Measurements from ENCODE around the gene WDR17. TPM values are rescaled to one million over a fixed set of nuclear protein-coding genes. Genes with fewer than 3 reads are reported as not detected.
A peak's percentile ranks its signal among the peaks of the same experiment; 100 is the strongest.

WDR17 gene
- total and polyA plus RNA-seq, 4 donors, result 0.81 to 7.5 (median 3.1) TPM

GRCh38 chr4:176064539-176064938, 1.1 kb upstream of the WDR17 start:
- no peaks in the 10 kb centered on the region for H3K36me3 ChIP-seq (ENCODE audit: control insufficient read depth in 4 of 4, insufficient read depth in 4 of 4, low read length in 4 of 4)
- WGBS, 2 donors, result 91 to 96% methylated on average over 2 of the region's 2 CpGs

GRCh38 chr4:176066757-176067156, 1.1 kb downstream of the WDR17 start:
- no peak for ATAC-seq (ENCODE audit: insufficient read depth, low FRiP score)
- Histone ChIP-seq H3K27ac (ENCODE audit: low read depth in 1 of 2, low read length in 1 of 2) (no peak overlapping the region), H3K9ac (ENCODE audit: insufficient read depth in 1 of 2, low read length in 2 of 2) (no peak overlapping the region), H3K36me3 (ENCODE audit: control insufficient read depth in 4 of 4, insufficient read depth in 4 of 4, low read length in 4 of 4) (no peaks in the 10 kb centered on the region), H3K9me3 (ENCODE audit: control insufficient read depth in 4 of 4, insufficient read depth in 3 of 4, low read length in 3 of 4) (no peaks in the 10 kb centered on the region), H3K27me3 (ENCODE audit: control insufficient read depth in 3 of 3, insufficient read depth in 3 of 3, low read length in 2 of 3) (no peaks in the 10 kb centered on the region), H3K4me3 (no peak overlapping the region), H3K4me1 (ENCODE audit: control insufficient read depth in 5 of 5, insufficient read depth in 5 of 5, low read length in 5 of 5) (peaks cover 0 to 8% (median 0%) of the 10 kb centered on the region in 5 donors)
- WGBS, 2 donors, result 83 to 85% methylated on average over 6 of the region's 6 CpGs
- TF ChIP-seq CTCF (IDR thresholded peaks at IDR 0.05; ENCODE audit: control extremely low read depth, extremely low read depth), result no peak
- DNase-seq, result peak in 1 of 3 donors; percentile 8

More at GRCh38 chr4:176064539-176064938, 1.1 kb upstream of the WDR17 start:
- Histone ChIP-seq H3K4me1 (ENCODE audit: control insufficient read depth in 5 of 5, insufficient read depth in 5 of 5, low read length in 5 of 5) (peaks cover 0 to 8% (median 0%) of the 10 kb centered on the region in 5 donors), H3K27ac (ENCODE audit: low read depth in 1 of 2, low read length in 1 of 2) (no peak overlapping the region), H3K4me3 (no peak overlapping the region), H3K9me3 (ENCODE audit: control insufficient read depth in 4 of 4, insufficient read depth in 3 of 4, low read length in 3 of 4) (no peaks in the 10 kb centered on the region), H3K27me3 (ENCODE audit: control insufficient read depth in 3 of 3, insufficient read depth in 3 of 3, low read length in 2 of 3) (no peaks in the 10 kb centered on the region), H3K9ac (ENCODE audit: insufficient read depth in 1 of 2, low read length in 2 of 2) (no peak overlapping the region)
- DNase-seq, result no peak
- TF ChIP-seq CTCF (IDR thresholded peaks at IDR 0.05; ENCODE audit: control extremely low read depth, extremely low read depth), result no peak
- ATAC-seq (ENCODE audit: insufficient read depth, low FRiP score), result no peak

- H3K4me3 ChIP-seq, result no peak overlapping the region
- no peak for TF ChIP-seq CTCF (IDR thresholded peaks at IDR 0.05; ENCODE audit: control extremely low read depth, extremely low read depth)
- H3K27me3 ChIP-seq (ENCODE audit: control insufficient read depth in 3 of 3, insufficient read depth in 3 of 3, low read length in 2 of 3), result no peaks in the 10 kb centered on the region
- H3K36me3 ChIP-seq (ENCODE audit: control insufficient read depth in 4 of 4, insufficient read depth in 4 of 4, low read length in 4 of 4), result no peaks in the 10 kb centered on the region
- no peaks in the 10 kb centered on the region for H3K4me1 ChIP-seq (ENCODE audit: control insufficient read depth in 5 of 5, insufficient read depth in 5 of 5, low read length in 5 of 5)
- ATAC-seq (ENCODE audit: insufficient read depth, low FRiP score) (no peak), DNase-seq (no peak)
- no peaks in the 10 kb centered on the region for H3K9me3 ChIP-seq (ENCODE audit: control insufficient read depth in 4 of 4, insufficient read depth in 3 of 4, low read length in 3 of 4)
- no peak overlapping the region for H3K9ac ChIP-seq (ENCODE audit: insufficient read depth in 1 of 2, low read length in 2 of 2)
- H3K27ac ChIP-seq (ENCODE audit: low read depth in 1 of 2, low read length in 1 of 2), result no peak overlapping the region
Measured at GRCh38 chr4:176077561-176077960, 11.9 kb downstream of the WDR17 start.

GRCh38 chr4:176084769-176085168, 19.1 kb downstream of the WDR17 start:
- 78 to 81% methylated on average over 2 of the region's 2 CpGs for WGBS, 2 donors
- DNase-seq (no peak), ATAC-seq (ENCODE audit: insufficient read depth, low FRiP score) (no peak)
- Histone ChIP-seq H3K4me3 (no peak overlapping the region), H3K4me1 (ENCODE audit: control insufficient read depth in 5 of 5, insufficient read depth in 5 of 5, low read length in 5 of 5) (no peaks in the 10 kb centered on the region), H3K36me3 (ENCODE audit: control insufficient read depth in 4 of 4, insufficient read depth in 4 of 4, low read length in 4 of 4) (no peaks in the 10 kb centered on the region), H3K9ac (ENCODE audit: insufficient read depth in 1 of 2, low read length in 2 of 2) (no peak overlapping the region), H3K27ac (ENCODE audit: low read depth in 1 of 2, low read length in 1 of 2) (no peak overlapping the region), H3K27me3 (ENCODE audit: control insufficient read depth in 3 of 3, insufficient read depth in 3 of 3, low read length in 2 of 3) (no peaks in the 10 kb centered on the region), H3K9me3 (ENCODE audit: control insufficient read depth in 4 of 4, insufficient read depth in 3 of 4, low read length in 3 of 4) (no peaks in the 10 kb centered on the region)
- TF ChIP-seq CTCF (IDR thresholded peaks at IDR 0.05; ENCODE audit: control extremely low read depth, extremely low read depth), result no peak

Measured in lung (tissue), 12 donors.